Activated CD8-positive, alpha-beta memory T cell treated with anti-CD3 and anti-CD28 coated beads, Interleukin-2, amount 50 U/mL, for 24 hours (primary cell): Measurements from ENCODE around the gene SOX2.

ENCODE experiments used
- DNase-seq: peaks from one replicate; pipeline ENCODE4 v3.0.0-alpha.2; 2020; ENCODE audit errors: extremely low read depth

Gene SOX2

DNA sequence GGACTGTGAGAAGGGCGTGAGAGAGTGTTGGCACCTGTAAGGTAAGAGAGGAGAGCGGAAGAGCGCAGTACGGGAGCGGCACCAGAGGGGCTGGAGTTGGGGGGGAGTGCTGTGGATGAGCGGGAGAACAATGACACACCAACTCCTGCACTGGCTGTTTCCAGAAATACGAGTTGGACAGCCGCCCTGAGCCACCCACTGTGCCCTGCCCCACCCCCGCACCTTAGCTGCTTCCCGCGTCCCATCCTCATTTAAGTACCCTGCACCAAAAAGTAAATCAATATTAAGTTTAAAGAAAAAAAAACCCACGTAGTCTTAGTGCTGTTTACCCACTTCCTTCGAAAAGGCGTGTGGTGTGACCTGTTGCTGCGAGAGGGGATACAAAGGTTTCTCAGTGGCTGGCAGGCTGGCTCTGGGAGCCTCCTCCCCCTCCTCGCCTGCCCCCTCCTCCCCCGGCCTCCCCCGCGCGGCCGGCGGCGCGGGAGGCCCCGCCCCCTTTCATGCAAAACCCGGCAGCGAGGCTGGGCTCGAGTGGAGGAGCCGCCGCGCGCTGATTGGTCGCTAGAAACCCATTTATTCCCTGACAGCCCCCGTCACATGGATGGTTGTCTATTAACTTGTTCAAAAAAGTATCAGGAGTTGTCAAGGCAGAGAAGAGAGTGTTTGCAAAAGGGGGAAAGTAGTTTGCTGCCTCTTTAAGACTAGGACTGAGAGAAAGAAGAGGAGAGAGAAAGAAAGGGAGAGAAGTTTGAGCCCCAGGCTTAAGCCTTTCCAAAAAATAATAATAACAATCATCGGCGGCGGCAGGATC, at the start of gene SOX2:
Gene SOX2 (plus strand): TSS at position 601 of the 811 bp plus-strand sequence. CDS start 436 bp downstream, outside the sequence.
- no peak for DNase-seq

DNA sequence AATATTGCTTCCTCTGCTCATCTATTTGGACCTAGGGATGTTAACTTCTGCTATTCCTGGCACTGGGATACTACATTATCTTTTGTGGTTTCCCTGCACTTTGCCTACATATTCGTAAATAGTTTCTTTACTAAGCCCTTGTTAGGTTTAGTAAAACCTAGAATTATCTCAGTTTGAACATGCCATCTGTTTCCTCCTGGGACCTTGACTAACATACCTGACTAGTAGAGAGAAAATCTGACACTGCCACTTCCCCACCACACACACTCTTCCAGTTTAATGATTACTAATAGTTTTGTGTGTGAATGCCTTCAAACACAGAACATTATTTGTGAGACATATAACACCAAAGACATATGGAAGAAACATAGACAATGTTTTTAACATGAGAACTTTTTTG, 28.2 kb upstream of the SOX2 start:
- no peak for DNase-seq

DNA sequence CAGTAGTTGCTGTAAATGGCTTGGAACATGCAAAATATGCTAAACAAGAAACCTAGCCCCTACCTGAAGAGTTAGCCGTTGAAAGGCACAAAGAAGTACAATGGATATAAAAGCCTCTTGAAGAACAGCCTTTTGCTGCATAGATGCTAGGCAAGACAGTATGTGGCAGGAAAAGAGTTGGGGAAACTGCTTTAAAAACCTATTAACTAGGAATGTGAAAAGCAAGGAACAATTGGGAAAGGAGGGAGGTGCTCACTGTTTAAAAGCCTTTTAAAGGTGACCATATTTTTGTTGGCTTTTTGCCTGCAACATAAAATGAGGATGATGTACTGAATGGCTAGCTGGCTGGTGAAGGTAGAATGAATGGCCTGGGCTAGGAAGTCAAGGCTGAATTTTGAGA, 24.5 kb upstream of the SOX2 start:
- DNase-seq: no peak

DNA sequence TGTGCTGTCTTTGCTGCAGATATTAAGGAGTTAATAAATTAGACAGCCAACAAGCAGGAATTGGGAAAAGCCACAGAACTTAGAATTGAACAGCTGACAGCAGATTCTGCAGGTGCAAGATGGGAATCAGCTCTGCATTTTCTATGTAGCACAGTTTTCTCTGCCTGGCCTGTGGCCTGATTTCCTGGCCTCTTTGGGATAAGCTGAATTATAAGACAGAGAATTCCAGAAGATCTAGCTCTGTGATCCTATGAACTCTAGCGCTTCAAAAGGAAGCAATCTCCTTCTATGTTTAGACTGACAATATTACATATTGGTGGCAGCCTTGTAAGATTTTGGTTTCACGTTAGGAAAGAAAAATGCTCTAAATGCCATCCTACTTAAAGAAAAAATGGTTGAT, 24.0 kb upstream of the SOX2 start:
- no peak for DNase-seq

DNA sequence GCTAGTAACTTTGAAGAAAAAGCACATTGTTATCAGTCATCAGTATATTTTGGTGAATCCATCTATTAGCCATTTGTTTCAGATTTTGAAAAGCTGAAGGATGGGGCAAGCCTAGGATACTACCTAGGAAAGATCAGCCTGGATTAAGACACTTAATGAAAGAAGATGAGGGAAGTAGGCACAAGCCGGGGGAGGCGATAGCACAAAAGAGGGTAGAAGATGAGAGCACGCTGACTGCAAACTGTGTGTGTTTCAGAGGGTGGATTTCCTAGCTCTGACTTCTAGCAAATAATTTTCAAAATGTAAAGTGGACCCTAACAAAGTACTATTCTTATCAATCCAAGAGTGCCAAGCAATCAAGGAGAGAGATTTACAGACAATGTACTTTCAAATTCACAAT, 22.2 kb upstream of the SOX2 start:
- DNase-seq: no peak

DNA sequence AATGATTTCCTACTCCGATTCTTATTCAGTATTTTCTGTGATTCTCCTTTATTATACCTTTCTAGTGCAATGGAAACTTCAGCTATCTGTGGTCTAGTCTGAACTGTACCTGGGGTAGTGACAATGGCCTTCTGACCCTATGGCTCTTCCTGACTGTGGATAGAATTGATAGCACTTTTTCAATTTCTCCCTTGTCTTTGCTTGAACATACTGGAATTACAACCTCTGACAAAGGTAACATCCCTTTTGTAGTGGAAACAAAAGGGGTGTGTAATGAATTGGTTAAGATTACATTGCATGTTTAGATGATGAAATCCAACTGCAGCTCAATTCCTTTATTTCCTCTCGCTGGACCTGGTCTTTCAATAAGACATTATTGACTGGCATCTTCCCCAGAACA, 21.0 kb upstream of the SOX2 start:
- DNase-seq: no peak

DNA sequence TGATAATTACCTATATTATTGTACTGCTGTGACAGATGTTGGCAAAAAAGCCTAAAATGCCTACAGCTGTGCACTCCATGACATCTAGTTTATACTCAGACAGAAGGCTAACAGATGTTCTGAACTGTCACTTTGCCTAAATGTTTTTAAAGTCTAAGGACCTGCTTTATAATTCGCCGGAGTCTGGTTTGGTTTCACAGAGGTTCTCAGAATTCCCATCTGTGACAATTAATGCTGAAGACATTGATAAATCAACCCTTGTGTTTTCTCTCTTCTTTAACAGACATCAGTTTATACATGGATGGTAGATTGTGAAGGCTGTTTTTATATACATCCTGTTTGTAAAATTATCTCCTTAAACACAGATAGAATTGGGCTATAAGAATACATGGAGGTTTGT, 19.8 kb upstream of the SOX2 start:
- DNase-seq: no peak

DNA sequence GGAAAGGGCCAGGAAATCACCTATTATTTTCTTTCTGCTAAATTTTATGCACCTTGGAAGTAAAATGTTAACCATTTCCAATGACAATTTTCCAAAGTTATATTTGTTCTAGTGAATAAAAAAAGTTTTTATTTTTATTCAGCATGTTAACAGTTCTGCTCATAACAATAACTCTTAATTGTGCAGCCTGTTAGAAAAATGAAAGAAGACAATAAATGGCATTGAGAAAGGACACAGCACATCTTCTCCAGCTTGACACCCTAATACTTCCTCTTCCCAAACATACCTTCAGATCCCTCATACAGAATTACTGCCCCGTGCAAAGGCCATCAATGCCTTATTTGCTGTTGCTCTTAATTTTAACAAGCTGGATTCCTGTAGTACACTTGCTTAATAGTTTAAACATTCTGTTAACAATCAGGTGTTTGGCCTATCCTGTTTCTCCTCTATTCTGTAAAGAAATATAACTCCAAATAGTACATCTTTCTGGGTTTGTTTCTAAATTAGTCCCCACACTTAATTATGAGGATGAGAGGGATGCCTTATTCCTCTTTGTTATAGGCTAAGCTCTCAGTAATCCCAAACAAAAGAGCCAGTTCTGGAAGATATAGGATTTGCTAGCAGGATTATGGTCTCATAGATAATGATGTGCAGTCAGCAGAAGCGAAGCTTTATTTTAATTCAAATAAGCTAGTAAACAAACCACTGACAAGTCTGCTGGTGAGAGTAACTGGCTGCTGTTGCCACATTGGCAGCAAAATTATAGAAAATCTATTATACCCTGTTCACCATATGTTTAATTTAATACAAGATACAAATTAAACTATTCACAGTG, 19.2 kb upstream of the SOX2 start:
- DNase-seq: no peak

DNA sequence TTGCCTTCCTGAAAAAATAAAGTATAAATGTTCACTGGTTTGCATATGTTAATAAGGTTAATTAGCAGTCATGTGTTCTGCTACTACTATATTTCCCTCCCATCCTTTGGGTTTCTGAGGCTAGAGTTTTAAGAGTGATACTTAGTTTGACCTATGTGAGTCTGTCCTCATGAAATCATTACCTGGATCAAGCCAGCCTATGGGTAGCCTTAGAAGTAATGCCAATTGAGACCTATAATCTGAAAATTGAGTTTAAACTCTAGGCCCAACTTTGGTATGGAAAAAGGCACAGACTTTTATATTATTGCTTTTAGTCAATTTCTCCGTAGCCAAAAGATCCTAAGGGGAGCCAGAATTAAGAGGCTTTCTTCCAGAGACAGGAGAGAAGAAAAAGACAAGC, 18.4 kb upstream of the SOX2 start:
- DNase-seq: no peak

DNA sequence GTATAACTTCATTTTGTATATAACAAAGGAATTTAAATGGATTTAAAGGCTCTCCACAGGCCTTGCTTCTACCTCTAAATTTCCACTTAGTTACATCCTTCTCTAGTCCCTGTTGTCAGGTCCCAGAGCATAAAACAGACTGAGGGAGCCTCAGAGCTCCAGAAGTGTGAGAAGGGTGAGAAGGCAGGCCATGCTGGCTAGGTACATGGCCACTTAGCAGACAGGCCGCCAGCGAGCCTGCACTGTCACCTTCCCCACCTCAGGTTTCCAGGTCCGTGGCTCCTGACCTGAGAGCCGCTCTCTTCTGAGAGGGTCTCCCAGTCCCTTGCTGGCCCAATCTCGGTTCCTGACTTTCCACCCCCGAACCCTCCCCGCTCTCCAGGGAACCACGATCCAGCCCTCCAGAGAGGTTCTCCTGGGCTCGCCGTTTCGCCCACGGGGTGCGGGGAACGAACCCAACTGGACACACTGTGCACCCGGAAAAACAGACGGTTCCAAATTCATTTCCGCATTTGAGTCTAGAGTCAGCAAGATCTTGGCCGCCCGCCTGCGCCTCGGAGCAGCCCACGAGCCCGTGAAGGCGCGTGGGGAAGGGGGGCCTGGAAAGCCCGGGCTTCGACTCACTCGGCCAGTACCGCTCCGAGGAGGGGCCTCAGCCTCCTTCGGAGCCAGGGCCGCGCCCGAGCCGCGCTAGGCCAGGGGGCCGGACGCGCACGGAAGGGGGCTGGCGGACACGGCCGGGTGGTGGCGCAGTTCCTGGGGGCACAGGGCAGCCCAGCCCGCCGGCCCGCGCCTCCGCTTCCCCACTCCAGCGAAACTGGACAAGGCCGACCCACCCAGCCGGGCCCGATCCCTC, 16.7 kb upstream of the SOX2 start:
- no peak for DNase-seq

DNA sequence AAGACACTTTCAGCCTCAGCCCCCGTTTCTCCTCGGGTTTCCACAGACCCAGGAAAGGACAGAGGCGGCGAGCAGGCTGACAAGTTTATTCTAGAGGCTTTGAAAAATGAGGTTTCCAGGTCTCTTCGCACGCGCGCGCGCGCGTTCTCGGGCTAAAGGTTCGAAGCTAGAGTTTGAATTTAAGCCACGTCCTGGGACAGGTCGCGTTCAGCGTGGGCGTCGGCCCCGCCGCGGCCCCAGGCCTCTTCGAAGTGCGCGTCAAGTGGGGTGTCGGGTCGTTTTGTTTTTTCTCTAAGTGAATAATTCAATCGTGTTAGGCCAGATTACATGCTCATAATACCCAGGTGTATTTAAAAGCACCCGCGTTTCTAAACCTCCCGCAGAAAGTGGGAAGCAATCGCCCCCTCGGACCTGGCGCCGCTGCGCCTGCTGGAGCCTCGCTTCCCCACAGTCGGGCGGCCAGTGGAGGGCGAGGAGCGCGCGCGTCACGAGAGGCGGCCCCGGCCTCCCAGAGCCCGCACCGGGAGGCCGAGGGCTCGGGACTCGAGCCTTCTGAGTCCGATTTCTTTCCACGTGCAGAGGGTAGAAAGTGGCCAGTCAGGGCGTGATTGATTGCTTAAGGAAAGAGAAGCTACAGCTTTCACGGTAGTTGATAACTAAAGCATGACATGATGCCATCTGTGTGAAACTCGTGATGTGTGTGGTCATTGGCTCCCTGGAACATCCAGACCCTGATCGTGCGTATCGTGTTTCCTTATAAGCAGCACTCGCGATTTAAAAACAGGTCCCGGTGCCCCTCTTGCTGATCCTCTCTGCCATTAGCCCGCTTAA, 15.8 kb upstream of the SOX2 start:
- DNase-seq: no peak

DNA sequence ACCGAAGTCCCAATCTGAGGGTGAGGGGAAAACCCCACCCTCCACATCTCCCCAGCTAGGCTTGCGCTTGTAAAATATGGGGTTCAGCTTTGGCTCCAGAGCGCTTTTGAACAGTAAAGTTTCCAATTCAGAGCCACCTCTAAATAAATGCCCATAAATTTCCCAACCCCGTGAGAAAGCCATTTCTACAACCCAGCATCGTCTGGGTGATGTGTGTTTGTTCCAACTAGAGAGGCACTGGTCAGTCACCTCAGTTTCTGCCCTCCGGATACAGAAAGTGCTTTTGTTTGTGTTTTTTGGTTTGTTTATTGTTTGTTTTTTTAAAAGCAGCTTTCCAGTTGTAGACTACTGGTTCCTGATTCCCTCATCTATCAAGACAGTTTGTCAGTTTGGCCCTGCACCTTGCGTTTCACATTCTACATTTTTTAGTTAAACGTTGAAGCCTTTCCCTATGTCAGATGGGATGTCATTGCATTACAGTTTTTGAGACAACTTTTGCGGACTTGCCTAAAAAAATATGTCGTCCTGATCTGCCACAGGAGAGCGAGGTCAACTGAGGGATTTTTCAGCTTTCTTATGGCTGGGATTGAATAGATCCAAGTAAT, 15.0 kb upstream of the SOX2 start:
- no peak for DNase-seq

DNA sequence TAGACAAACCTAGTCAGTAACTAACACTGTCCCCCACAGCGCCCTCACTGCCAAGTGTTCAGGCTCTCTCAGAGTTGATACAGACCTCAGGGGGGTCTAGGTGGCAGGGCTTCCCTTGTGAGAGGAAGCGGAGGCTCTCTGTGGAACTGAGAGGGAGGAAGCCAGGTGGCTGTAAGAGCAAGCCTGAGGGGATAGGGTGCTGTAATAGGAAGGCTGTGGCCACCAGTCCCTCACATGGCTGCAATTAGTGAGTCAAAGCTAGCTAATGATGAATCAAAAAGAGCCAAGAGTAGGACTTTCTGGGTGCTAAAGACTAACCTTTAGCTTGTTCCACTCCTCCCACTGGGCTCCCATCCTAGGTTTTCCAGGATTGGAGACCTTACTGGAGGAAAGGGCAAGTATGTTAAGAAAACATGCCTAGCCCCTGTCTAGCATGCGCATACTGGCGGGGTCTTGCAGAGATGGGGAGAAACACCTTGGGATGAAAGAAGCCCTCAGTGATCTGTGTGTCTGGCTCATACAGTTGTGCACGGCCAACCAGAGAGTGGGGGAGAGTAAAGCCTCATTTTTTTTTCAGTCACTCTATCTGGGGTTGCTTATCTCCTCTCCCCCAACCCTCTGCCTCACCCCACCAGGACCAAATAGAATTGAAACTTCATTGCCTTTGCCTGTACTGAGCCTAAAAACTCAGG, 13.3 kb upstream of the SOX2 start:
- no peak for DNase-seq

DNA sequence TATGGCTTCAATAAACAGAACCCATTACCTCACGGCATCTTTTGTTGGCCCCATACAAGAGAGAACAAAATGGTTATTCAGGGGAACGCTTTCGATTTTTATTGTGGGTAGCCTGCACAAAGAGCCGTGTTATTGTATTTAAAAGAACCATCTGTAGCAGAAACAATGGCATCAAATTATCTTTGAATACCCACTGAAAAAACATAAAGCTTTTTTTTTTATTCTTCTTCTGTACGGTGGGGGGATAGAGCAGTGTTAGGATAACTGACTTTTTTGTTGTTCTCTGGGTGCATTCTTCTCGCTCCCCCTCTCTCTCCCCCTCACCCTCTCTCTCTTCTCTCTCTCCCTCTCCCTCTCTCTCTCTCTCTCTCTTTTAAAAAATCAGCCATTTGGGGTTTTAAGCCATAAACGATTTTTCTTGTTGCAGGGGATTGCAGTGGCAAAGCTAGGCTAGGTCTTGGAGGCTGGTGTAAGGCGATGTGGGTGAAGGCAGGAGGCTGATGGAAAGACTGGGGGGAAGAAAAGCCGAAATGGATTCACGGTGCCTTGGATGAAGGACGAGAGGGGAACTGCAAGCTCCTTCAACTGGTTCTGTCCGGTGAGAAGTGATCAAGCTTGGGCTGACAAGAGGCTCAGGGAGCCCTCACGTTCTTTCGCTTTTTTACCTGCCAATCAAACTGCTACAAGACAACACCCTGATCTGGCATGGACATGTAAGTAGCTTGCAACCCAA, 12.4 kb upstream of the SOX2 start:
- no peak for DNase-seq

DNA sequence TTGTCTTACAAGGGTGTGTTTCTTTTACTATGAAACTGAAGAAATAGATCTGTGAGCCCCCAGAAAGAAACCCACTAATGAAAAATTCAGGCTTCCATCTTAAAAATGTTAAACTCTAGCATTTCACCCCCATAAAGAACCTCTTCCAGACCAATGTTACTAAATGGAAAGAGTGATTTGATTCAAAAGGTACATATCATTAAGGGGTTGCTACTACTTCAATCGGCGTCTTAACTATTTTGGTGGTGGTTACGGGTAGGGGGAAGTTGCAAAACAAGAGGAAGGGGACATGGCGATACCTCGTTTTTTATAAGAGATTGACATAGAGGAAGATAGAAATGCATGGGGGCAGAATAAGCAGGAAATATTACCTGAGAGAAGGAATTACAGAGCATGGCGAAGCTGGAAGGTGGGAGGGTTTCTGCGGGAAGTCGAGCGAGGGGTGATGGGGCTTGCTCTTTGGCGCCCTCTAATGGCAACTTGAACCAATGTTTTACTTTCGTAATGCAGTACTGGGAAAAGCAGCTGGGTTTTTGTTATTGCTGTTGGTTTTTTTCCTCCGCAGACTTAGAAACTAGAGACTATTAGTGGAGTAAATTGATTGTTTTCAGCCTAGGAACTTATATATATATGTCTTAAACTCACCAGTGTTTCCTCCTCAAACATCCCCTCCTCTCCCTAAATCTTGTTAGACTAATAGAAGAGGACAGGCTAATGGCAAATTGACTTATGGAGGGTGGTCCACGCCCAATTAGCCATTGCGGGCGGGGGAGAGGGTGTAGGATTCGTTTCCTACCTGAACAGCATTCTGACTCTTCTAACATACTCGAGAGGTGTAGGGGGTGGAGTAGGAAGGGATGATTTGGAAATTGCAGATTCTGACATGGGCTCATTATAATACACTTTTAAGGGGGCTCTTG, 11.3 kb upstream of the SOX2 start:
- DNase-seq: no peak

DNA sequence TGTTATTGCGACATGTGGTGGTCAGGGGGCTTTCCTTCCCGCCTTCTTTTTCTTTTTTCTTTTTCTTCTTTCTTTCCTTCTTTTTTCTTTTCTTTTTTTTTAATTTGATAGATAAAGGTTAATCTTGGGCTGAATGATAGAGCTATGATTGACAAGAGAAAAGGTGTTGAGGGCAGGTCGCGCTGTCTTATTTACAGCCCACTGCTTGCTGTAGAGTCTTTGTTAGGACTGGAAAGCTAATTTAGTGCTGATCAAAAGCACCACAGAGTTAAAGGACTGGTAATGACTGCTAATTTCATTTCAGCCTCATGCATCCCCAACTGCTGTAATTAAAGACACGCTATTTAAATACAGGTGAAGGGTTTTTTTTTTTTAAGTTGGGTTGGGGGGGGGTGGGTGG, 10.6 kb upstream of the SOX2 start:
- no peak for DNase-seq

DNA sequence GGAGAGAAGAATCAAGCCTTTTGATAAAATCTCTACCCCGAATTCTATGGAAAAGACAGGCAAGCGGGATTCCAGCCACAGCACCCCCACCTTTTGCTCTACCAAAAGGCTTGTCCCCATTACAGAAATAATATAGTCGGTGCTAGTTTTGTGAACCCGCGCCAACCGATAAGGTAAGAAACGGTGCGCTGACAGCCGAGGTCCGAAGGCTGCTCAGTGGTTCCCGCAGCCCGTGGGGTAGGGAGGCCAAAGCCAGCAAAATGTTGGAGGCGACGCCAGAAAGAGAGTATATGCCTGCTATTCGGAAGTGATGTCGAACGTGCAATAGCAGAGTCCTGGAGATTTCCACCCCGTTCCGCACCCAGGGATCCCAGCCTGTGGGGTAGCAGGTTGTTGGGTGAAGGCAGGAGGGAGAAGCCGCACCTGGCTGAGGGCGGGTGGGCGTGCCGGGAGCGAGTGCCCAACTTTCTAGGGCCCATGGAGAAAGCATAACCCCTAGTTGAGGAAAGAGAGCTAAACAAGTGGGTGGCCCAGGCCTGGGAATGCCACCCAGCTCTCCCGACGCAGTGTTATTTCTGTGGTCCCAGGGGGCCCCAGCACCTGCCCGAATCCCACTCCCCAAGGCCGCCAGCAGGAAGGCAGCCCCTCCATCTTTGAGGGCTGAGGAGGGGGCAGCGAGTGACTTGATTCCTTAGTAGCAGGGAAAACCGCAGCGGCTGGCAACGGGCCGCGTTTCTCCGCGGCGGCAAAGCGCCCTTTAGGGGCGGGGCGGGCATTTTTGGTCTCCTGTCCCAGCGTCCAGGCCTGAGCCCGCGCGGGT, 7.9 kb upstream of the SOX2 start:
- DNase-seq: no peak
